ENCODE data around the gene BLOC1S4. TPM values are rescaled to one million over a fixed set of nuclear protein-coding genes. Genes with fewer than 3 reads are reported as not detected.

Gene BLOC1S4
- total RNA-seq, 1 donor from 2014 or later, result 9.3 TPM

GRCh38 chr4:6761649-6762615 lies 46.0 kb downstream of the BLOC1S4 start:
- DNase-seq (ENCODE audit: low read depth in 2 of 2), result no peak

GRCh38 chr4:6763330-6763851 lies 47.4 kb downstream of the BLOC1S4 start:
- no peak for DNase-seq (ENCODE audit: low read depth in 2 of 2)

- no peak for DNase-seq (ENCODE audit: low read depth in 2 of 2)
Observed at GRCh38 chr4:6764976-6765620, 49.1 kb downstream of the BLOC1S4 start.

DNA sequence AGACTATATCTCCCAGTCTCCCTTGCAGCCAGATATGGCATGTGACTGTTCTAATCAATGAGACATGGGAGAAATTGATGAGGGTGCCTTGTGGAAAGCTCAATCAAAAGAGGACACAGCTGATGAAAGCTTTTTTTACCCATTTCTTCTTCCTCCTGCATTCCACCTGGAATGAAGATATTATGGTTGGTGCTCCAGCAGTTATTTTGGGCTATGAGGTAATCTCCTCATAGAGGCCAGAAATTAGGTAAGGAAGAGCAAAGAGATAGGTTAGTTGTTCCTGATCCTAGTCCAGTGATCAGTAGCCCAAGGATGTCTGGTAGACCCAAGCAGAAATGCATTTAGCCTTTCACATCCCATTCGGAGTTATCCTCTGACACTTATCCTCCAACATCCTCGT lies 49.7 kb downstream of the BLOC1S4 start:
- DNase-seq (ENCODE audit: low read depth in 2 of 2), result no peak

Other genes with a start within 250 kb of the BLOC1S4 start
- 0.22 and 0.60 TPM in 2 replicates for gene PPP2R2C, start 243.6 kb upstream of the BLOC1S4 start, total RNA-seq
- gene MAN2B2, start 141.0 kb upstream of the BLOC1S4 start, total RNA-seq, result 5.7 and 8.9 TPM in 2 replicates
- 88.7 and 98.2 TPM in 2 replicates for gene MRFAP1, start 75.5 kb upstream of the BLOC1S4 start, total RNA-seq
- 0.22 and 0.40 TPM in 2 replicates for gene S100P, start 22.3 kb upstream of the BLOC1S4 start, total RNA-seq
- gene MRFAP1L1, start 6.3 kb upstream of the BLOC1S4 start, total RNA-seq, result 34.4 and 40.1 TPM in 2 replicates
- gene KIAA0232, start 66.6 kb downstream of the BLOC1S4 start, total RNA-seq, result 10.5 and 10.9 TPM in 2 replicates
- gene TBC1D14, start 193.7 kb downstream of the BLOC1S4 start, total RNA-seq, result 15.0 and 19.8 TPM in 2 replicates